ENCODE measurements around the gene CCK.

GRCh38 chr3:42308651-42309050 is 42.7 kb upstream of the CCK start:
- no peak for TF ChIP-seq EZH2 (IDR thresholded peaks at IDR 0.05; ENCODE audit: low read length, unreplicated experiment)
- TF ChIP-seq, protein P1, sequence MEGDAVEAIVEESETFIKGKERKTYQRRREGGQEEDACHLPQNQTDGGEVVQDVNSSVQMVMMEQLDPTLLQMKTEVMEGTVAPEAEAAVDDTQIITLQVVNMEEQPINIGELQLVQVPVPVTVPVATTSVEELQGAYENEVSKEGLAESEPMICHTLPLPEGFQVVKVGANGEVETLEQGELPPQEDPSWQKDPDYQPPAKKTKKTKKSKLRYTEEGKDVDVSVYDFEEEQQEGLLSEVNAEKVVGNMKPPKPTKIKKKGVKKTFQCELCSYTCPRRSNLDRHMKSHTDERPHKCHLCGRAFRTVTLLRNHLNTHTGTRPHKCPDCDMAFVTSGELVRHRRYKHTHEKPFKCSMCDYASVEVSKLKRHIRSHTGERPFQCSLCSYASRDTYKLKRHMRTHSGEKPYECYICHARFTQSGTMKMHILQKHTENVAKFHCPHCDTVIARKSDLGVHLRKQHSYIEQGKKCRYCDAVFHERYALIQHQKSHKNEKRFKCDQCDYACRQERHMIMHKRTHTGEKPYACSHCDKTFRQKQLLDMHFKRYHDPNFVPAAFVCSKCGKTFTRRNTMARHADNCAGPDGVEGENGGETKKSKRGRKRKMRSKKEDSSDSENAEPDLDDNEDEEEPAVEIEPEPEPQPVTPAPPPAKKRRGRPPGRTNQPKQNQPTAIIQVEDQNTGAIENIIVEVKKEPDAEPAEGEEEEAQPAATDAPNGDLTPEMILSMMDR (conservative IDR thresholded peaks at IDR 0.05; ENCODE audit: low read depth, low read length) = no peak
- TF ChIP-seq EZH2phosphoT487 (IDR thresholded peaks at IDR 0.05; ENCODE audit: borderline replicate concordance, low read length) = no peak
